Pancreas (tissue), 10 donors: ENCODE measurements around the gene MYCBP2. TPM values are rescaled to one million over a fixed set of nuclear protein-coding genes. Genes with fewer than 3 reads are reported as not detected.

Experiments used
- ATAC-seq, 4 donors: fragments of 200-7000 bp; cut with Tn5 transposase; one replicate each; pipeline versions ENCODE4 v1.8.0 to v1.9.1; 2020; ENCODE audit warnings: mild to moderate bottlenecking in 4 of 4, moderate library complexity in 4 of 4
- DNase-seq, 6 donors: peaks; one replicate each; pipeline ENCODE4 v3.0.0-alpha.2; 2020
- FAIRE-seq: peaks from 2 replicates; lab custom pipeline; 2012; peaks lifted over from hg19 to GRCh38; lab: Jason Lieb, UNC
- H3K27ac ChIP-seq, 4 donors: fragments of 200-600 bp; sonication (generic); 1 replicate in 3 of 4; 2 replicates in 1 of 4; pipeline versions ENCODE4 v1.5.0 to v1.8.0; 2020
- H3K27me3 ChIP-seq, 4 donors: fragments of 200-600 bp; one replicate each; pipeline ENCODE4 v1.8.0; 2021
- H3K36me3 ChIP-seq, 3 donors: fragments of 200-600 bp; sonication (generic) in 1 of 3; one replicate each; pipeline versions ENCODE4 v1.5.0 to v1.8.0; 2020 to 2021
- H3K4me1 ChIP-seq, 3 donors: fragments of 200-600 bp; one replicate each; pipeline ENCODE4 v1.8.0; 2021
- H3K4me3 ChIP-seq, 4 donors: fragments of 200-600 bp; sonication (generic) in 2 of 4; one replicate each; pipeline versions ENCODE4 v1.5.0 to v1.8.0; 2020 to 2021
- H3K9me3 ChIP-seq, 4 donors: fragments of 200-600 bp; one replicate each; pipeline ENCODE4 v1.8.0; 2021
- CTCF ChIP-seq, 4 donors: fragments of 200-600 bp; sonication (generic) in 3 of 4; IDR thresholded peaks; one replicate each; pipeline versions ENCODE4 v1.5.0 to v1.8.0; 2021; ENCODE audit warnings: antibody characterized with exemption in 4 of 4
- WGBS, 2 donors: extraction: QIAGEN DNeasy Blood & Tissue Kit; methylation state at CpG; one replicate each; pipeline ENCODE4 v1.1.7; 2013; 5-methylcytosine and 5-hydroxymethylcytosine counted together
- intact Hi-C, 3 donors: fragments of 100-400 bp; cut with DNase I; formaldehyde crosslinking; loops; one replicate each; pipeline versions ENCODE4 v1.11.1 to v1.14.2; 2022
- polyA plus RNA-seq, 2 donors: library from polyadenylated mRNA; stranded (reverse); fragments of 200-250 nt; gene quantifications; one replicate each; pipeline ENCODE4 v1.2.3, GENCODE V29; 2013
- total RNA-seq, 6 donors: library from RNA; stranded (reverse); fragmentation: NEBNext Ultra II Directional in 4 of 6; extraction: Animal tissue kit (Norgen Biotek cat#: 25700) in 4 of 6; gene quantifications; one replicate each; pipeline versions ENCODE4 v1.2.1 to v1.2.4, GENCODE V29; 2021 to 2023
- donor health status: healthy with polysubstance abuse.
- donor health status: DM: no; HTN: no; CAD: no; lungs with moderate emphysema.
- donor health status: DM: no; HTN: no; CAD: no.
- donor health status: control.
- donor health status: control.
- donor health status: Bipolar disorder and iron deficiency.
- donor health status: DM: yes; HTN: yes; CAD: no.
- donor health status: DM: no; HTN: no; CAD: no.
- donor health status: DM: no; HTN: no; CAD: no.
- donor health status: DM: yes; HTN: yes; CAD: no.

MYCBP2 gene
- total and polyA plus RNA-seq, 8 donors, result 17.6 to 49.1 (median 43.1) TPM

- no peak for ATAC-seq
- TF ChIP-seq CTCF (IDR thresholded peaks at IDR 0.05), result no peak
- Histone ChIP-seq H3K4me3 (no peak overlapping the region), H3K36me3 (peaks cover 0 to 15% (median 0%) of the 10 kb centered on the region in 3 donors), H3K27me3 (no peaks in the 10 kb centered on the region), H3K27ac (no peak overlapping the region), H3K9me3 (no peaks in the 10 kb centered on the region), H3K4me1 (no peaks in the 10 kb centered on the region)
- 97% methylated on average over 8 of the region's 8 CpGs for WGBS, 2 donors
- intact Hi-C loops, result no loop called here
- no peak for DNase-seq
- no peak for FAIRE-seq
These were observed 279.1 kb downstream of the MYCBP2 start for GRCh38 chr13:77047649-77048343.

DNA sequence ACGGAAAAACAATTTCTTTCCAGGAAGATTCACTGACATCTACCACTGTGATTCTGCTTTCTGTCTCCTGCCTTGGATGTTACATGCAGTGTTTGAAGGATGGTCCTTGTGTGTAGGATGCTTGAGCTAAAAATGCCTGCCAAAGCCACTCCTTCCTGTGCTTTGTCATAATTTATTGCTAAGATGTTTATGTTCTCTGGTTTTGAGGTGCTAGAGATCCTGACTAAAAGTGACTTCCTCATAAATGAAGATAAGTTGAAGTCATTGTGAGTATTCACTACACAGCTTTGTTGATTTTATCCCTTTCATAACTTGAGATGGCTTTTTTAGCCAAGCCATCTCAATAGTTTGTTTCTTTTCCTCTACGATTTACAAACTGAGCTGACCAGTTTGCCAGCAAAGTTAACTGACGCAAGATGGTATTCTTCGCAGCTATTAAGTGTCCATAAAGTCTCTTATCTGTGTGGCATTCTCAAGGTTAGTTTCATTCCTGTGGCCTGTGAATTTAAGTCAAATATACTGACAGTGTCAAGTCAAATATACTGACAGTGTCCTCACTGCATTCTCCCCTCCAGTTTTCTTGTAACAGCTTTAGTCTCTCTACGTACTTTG is 284.2 kb downstream of the MYCBP2 start:
- TF ChIP-seq CTCF (IDR thresholded peaks at IDR 0.05), result no peak
- peaks cover 0 to 6% (median 0%) of the 10 kb centered on the region in 3 donors for H3K4me1 ChIP-seq
- no peaks in the 10 kb centered on the region for H3K9me3 ChIP-seq
- FAIRE-seq, result no peak
- H3K4me3 ChIP-seq, result no peak overlapping the region
- WGBS, 2 donors, result 84 to 87% methylated on average over 5 of the region's 5 CpGs
- no peak for ATAC-seq
- intact Hi-C loops, result no loop called here
- H3K36me3 ChIP-seq, result peaks cover 0 to 3% (median 0%) of the 10 kb centered on the region in 3 donors
- H3K27me3 ChIP-seq, result no peaks in the 10 kb centered on the region
- no peak overlapping the region for H3K27ac ChIP-seq
- DNase-seq, result no peak

DNA sequence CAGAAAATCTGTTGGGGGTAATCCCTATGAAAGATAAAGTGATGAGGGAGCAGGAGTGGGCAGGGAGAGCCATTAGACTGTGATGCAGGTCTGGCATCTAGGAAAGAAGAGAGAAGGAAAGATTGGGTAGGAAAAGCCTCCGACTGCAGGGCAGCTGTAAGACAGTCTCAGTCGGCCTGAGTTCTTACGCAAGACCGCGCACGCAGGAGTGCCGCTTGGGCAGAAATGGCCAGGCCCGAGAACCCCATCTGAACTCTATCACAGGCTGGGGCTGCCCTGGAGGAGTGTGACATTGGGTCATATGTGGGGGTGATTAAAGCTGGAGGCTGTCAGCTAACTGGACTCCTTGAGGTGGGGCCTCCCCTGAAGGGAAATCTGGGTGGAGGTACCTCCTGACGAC is 286.1 kb downstream of the MYCBP2 start:
- Histone ChIP-seq H3K27me3 (no peaks in the 10 kb centered on the region), H3K4me3 (no peak overlapping the region), H3K9me3 (no peaks in the 10 kb centered on the region), H3K27ac (no peak overlapping the region), H3K4me1 (peaks cover 0 to 6% (median 0%) of the 10 kb centered on the region in 3 donors), H3K36me3 (peaks cover 0 to 3% (median 0%) of the 10 kb centered on the region in 3 donors)
- DNase-seq, result no peak
- FAIRE-seq, result no peak
- intact Hi-C loops, result no loop called here
- WGBS, 2 donors, result 94 to 95% methylated on average over 9 of the region's 9 CpGs
- peak in 1 of 4 donors; percentile 16 for ATAC-seq
- TF ChIP-seq CTCF (IDR thresholded peaks at IDR 0.05), result no peak

GRCh38 chr13:77040076-77040475 is 286.8 kb downstream of the MYCBP2 start:
- FAIRE-seq, result no peak
- WGBS, 2 donors, result 51% methylated on average over 7 of the region's 7 CpGs
- ATAC-seq, result peak in 3 of 4 donors; percentile 58 to 78 (median 66)
- Histone ChIP-seq H3K27me3 (no peaks in the 10 kb centered on the region), H3K9me3 (no peaks in the 10 kb centered on the region), H3K4me3 (no peak overlapping the region), H3K4me1 (peaks cover 0 to 6% (median 0%) of the 10 kb centered on the region in 3 donors), H3K36me3 (peaks cover 0 to 3% (median 0%) of the 10 kb centered on the region in 3 donors), H3K27ac (no peak overlapping the region)
- TF ChIP-seq CTCF (IDR thresholded peaks at IDR 0.05), result no peak
- intact Hi-C loops, result no loop called here
- DNase-seq, result no peak
